DOHH2 (cell line): ENCODE measurements around the gene CCL19.

Experiments used
- H3F3A ChIP-seq: fragments of 200-600 bp; sonication (generic), shearing (Covaris generic); 2 replicates; pipeline ENCODE4 v1.6.0; 2016; ENCODE audit warnings: antibody characterized with exemption, mild to moderate bottlenecking; ENCODE audit not compliant: control insufficient read depth, insufficient read depth
- H3K27ac ChIP-seq: fragments of 200-600 bp; sonication (generic); 2 replicates; pipeline ENCODE4 v1.5.1; 2014; ENCODE audit warnings: low read depth, mild to moderate bottlenecking, low read length, moderate library complexity
- H3K27me3 ChIP-seq: fragments of 200-600 bp; sonication (generic); 2 replicates; pipeline ENCODE4 v1.6.1; 2014; ENCODE audit warnings: mild to moderate bottlenecking, low read length, mixed read lengths; ENCODE audit not compliant: control insufficient read depth
- H3K36me3 ChIP-seq: fragments of 200-600 bp; sonication (generic); 2 replicates; pipeline ENCODE4 v1.6.1; 2014; ENCODE audit warnings: mild to moderate bottlenecking, low read length, moderate library complexity, mixed read lengths; ENCODE audit not compliant: control insufficient read depth
- H3K4me1 ChIP-seq: fragments of 200-600 bp; sonication (generic); 2 replicates; pipeline ENCODE4 v1.6.1; 2014; ENCODE audit warnings: mild to moderate bottlenecking, low read length, mixed read lengths; ENCODE audit not compliant: control insufficient read depth
- H3K4me2 ChIP-seq: fragments of 200-600 bp; sonication (generic); 2 replicates; pipeline ENCODE4 v1.6.0; 2014; ENCODE audit warnings: mild to moderate bottlenecking, low read length, moderate library complexity
- H3K4me3 ChIP-seq: fragments of 200-600 bp; sonication (generic); 2 replicates; pipeline ENCODE4 v1.5.1; 2014; ENCODE audit warnings: mild to moderate bottlenecking, low read length, mixed read lengths
- H3K79me2 ChIP-seq: fragments of 200-600 bp; sonication (generic); 2 replicates; pipeline ENCODE4 v1.6.1; 2014; ENCODE audit warnings: mild to moderate bottlenecking, low read length, mixed read lengths; ENCODE audit not compliant: control insufficient read depth
- H3K9me2 ChIP-seq: fragments of 200-600 bp; sonication (generic); replicated peaks from 2 replicates; pipeline ENCODE4 v1.6.1; 2014; ENCODE audit warnings: mild to moderate bottlenecking, low read length, mixed read lengths; ENCODE audit not compliant: control insufficient read depth
- H3K9me3 ChIP-seq: fragments of 200-600 bp; sonication (generic); 2 replicates; pipeline ENCODE4 v1.6.1; 2014; ENCODE audit warnings: antibody characterized with exemption, low read length, mixed read lengths; ENCODE audit not compliant: control insufficient read depth, insufficient read depth
- H4K20me1 ChIP-seq: fragments of 200-600 bp; sonication (generic); 2 replicates; pipeline ENCODE4 v1.6.0; 2014; ENCODE audit warnings: low read depth, mild to moderate bottlenecking, antibody characterized with exemption, low read length, moderate library complexity; ENCODE audit not compliant: control insufficient read depth, insufficient read depth
- CTCF ChIP-seq: fragments of 200-600 bp; sonication (generic); IDR thresholded peaks from one replicate; pipeline ENCODE4 v1.5.1; 2014; ENCODE audit warnings: antibody characterized with exemption, mild to moderate bottlenecking, low read depth, low read length; ENCODE audit not compliant: poor library complexity, severe bottlenecking
- EZH2phosphoT487 ChIP-seq: fragments of 200-600 bp; sonication (generic); IDR thresholded peaks from 2 replicates; pipeline ENCODE4 v1.6.1; 2017; ENCODE audit warnings: borderline replicate concordance, mild to moderate bottlenecking, antibody characterized with exemption, low read length, moderate library complexity, mixed read lengths

CCL19 gene

DNA sequence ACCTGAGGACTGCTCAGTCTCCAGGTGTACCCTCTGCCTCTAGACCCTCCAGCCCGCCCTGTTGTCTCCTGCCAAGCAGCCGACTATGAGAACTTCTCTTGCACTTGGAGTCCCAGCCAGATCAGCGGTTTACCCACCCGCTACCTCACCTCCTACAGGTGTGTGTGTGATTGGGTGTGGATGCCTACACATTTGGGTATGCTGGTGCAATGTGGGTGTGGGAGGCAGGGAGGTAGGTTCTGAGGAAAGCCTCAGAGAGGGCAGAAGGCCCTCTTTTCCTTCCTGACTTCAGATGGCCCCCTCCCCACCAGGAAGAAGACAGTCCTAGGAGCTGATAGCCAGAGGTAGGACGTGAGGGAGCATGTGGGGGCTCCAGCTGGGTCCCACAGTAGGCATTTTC lies 34.1 kb downstream of the CCL19 start:
- no peaks in the 10 kb centered on the region for H4K20me1 ChIP-seq
- H3K4me3 ChIP-seq: no peak overlapping the region
- H3K9me2 ChIP-seq: no peaks in the 10 kb centered on the region
- TF ChIP-seq EZH2phosphoT487 (no peak), CTCF (no peak)
- H3K79me2 ChIP-seq: no peaks in the 10 kb centered on the region
- H3F3A ChIP-seq: no peaks in the 10 kb centered on the region
- no peak overlapping the region for H3K27ac ChIP-seq
- H3K27me3 ChIP-seq: peaks cover 15% of the 10 kb centered on the region
- H3K4me2 ChIP-seq: no peak overlapping the region
- no peaks in the 10 kb centered on the region for H3K9me3 ChIP-seq
- no peaks in the 10 kb centered on the region for H3K4me1 ChIP-seq
- H3K36me3 ChIP-seq: no peaks in the 10 kb centered on the region

GRCh38 chr9:34655394-34655793 lies 35.7 kb downstream of the CCL19 start:
- Histone ChIP-seq H3K27me3 (peaks cover 15% of the 10 kb centered on the region), H3K79me2 (no peaks in the 10 kb centered on the region), H3K9me2 (no peaks in the 10 kb centered on the region), H3K27ac (no peak overlapping the region), H3K36me3 (no peaks in the 10 kb centered on the region), H3K4me3 (no peak overlapping the region), H3F3A (no peaks in the 10 kb centered on the region), H3K4me2 (no peak overlapping the region), H4K20me1 (no peaks in the 10 kb centered on the region), H3K4me1 (no peaks in the 10 kb centered on the region), H3K9me3 (no peaks in the 10 kb centered on the region)
- TF ChIP-seq CTCF: no peak
- TF ChIP-seq EZH2phosphoT487: no peak

DNA sequence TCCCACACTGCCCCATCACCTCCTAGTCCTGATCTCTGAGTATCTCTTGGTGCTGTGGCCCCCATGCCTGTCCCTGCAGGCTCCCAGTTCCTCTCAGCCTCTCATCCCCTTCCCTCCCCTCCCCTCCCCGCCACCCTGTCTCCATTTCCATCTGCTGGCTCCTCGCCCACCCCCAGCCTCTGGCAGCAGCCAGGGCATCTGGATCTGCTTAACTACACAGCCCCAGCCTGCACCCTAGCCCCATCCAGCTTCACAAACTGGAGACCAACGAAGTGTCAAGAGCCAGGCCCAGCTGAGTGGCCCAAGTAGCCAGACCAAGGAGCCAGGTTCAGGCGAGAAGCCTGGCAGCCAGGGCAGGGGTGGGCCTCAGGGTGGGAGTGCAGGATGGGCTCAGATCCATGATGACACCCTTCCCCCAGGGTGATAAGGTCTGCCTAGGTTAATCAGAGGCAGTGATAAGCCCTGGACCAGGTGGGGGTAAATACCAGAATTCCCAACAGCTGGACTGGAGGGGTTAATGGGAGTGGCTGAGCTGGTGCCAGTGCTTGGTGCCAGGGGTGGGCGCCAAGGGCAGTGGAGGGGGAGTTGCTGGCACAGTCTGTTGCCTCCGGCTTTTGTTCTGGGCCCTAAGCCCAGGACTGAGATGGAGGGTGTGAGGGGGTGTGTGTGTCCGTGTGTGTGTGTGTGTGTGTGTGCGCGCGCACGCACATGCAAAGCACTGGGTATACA lies 36.6 kb downstream of the CCL19 start:
- Histone ChIP-seq H3F3A (no peaks in the 10 kb centered on the region), H3K79me2 (no peaks in the 10 kb centered on the region), H4K20me1 (no peaks in the 10 kb centered on the region), H3K4me1 (no peaks in the 10 kb centered on the region), H3K27me3 (peaks cover 15% of the 10 kb centered on the region), H3K9me3 (no peaks in the 10 kb centered on the region), H3K4me3 (no peak overlapping the region), H3K27ac (no peak overlapping the region), H3K9me2 (no peaks in the 10 kb centered on the region), H3K36me3 (peaks cover under 1% of the 10 kb centered on the region; the same call in 1 of the 2 replicates), H3K4me2 (no peak overlapping the region)
- TF ChIP-seq CTCF (no peak), EZH2phosphoT487 (no peak)
